Inflammatory macrophage (primary cell): ENCODE results near the gene SUB1.

Experiments used
- DNase-seq, 2 donors: peaks; one replicate each; pipeline ENCODE4 v3.0.0-alpha.2; 2020 to 2022

Gene SUB1

DNA sequence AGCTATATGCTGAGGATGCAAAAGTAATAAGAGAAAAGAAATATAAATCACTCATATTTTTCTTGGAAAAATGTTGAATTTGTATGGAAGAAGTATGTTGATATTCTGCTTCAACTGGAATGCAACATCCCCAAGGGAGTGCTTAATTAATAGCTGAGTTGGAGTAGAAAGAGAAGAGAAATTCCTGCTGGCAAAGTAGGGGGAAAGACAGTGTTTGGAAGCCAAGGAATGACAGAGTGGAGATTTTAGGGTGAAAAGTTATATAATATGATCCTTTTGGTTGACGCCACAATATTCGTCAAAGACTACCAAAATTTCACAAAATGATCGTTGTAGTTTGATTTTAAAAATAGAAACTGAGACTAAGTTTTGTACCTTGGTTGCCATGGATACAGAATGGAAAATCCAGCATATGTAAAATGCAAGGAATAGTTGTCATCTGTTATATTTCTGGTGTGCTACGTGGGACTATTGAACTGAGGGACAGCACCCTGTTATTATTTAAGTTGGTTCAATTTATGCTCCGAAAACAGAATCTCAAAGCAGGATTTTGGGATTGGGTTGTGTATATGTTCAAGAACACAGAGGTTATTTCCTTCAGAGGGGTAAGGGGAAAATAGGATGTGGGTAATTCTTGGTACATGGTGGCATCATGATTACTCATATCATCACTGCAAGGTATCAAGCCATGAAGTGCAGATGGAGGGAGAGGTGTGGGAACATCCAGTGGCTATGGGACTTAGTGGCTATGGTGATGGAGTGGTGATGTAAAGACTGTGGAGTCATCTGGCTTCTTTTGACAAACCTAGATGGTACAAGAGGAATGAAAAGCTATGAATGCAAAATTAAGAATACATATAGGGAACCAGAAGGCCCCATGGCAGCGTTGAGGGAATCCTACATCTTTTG, 61.0 kb downstream of the SUB1 start:
- no peak for DNase-seq

GRCh38 chr5:32651088-32651487, 65.7 kb downstream of the SUB1 start:
- no peak for DNase-seq

- DNase-seq = no peak
Measured at GRCh38 chr5:32651638-32652037, 66.3 kb downstream of the SUB1 start.
